ENCODE measurements around the gene CNTNAP5.

The CNTNAP5 gene

GRCh38 chr2:124683536-124684428 is 658.7 kb downstream of the CNTNAP5 start:
- H3K4me1 Mint-ChIP-seq: no peaks in the 10 kb centered on the region
- no peaks in the 10 kb centered on the region for H3K27me3 Mint-ChIP-seq
- no peak overlapping the region for H3K27ac Mint-ChIP-seq
- H3K9me3 Mint-ChIP-seq: peaks cover 27% of the 10 kb centered on the region
- H3K4me3 Mint-ChIP-seq: no peak overlapping the region
- no peaks in the 10 kb centered on the region for H3K36me3 Mint-ChIP-seq
- no peak for DNase-seq
- CTCF ChIA-PET: no interaction called here

GRCh38 chr2:124689348-124689747 is 664.3 kb downstream of the CNTNAP5 start:
- H3K9me3 Mint-ChIP-seq: peaks cover 34% of the 10 kb centered on the region
- CTCF ChIA-PET: no interaction called here

GRCh38 chr2:124692216-124692615 is 667.1 kb downstream of the CNTNAP5 start:
- no peak for DNase-seq
- H3K4me1 Mint-ChIP-seq: no peaks in the 10 kb centered on the region
- CTCF ChIA-PET: no interaction called here
- peaks cover 28% of the 10 kb centered on the region for H3K9me3 Mint-ChIP-seq
- H3K27me3 Mint-ChIP-seq: no peaks in the 10 kb centered on the region
- H3K4me3 Mint-ChIP-seq: no peak overlapping the region
- no peaks in the 10 kb centered on the region for H3K36me3 Mint-ChIP-seq
- H3K27ac Mint-ChIP-seq: no peak overlapping the region

More at GRCh38 chr2:124689348-124689747, 664.3 kb downstream of the CNTNAP5 start:
- no peaks in the 10 kb centered on the region for H3K27me3 Mint-ChIP-seq
- no peak overlapping the region for H3K27ac Mint-ChIP-seq
- no peaks in the 10 kb centered on the region for H3K36me3 Mint-ChIP-seq
- no peak overlapping the region for H3K4me3 Mint-ChIP-seq
- DNase-seq: no peak
- H3K4me1 Mint-ChIP-seq: no peaks in the 10 kb centered on the region

- CTCF ChIA-PET: no interaction called here
These were observed 667.6 kb downstream of the CNTNAP5 start for GRCh38 chr2:124692707-124693106.

GRCh38 chr2:124693156-124693555 is 668.1 kb downstream of the CNTNAP5 start:
- H3K4me1 Mint-ChIP-seq: no peaks in the 10 kb centered on the region
- H3K36me3 Mint-ChIP-seq: no peaks in the 10 kb centered on the region
- H3K27ac Mint-ChIP-seq: no peak overlapping the region
- H3K9me3 Mint-ChIP-seq: peaks cover 31% of the 10 kb centered on the region
- H3K27me3 Mint-ChIP-seq: no peaks in the 10 kb centered on the region
- CTCF ChIA-PET: no interaction called here
- no peak for DNase-seq
- no peak overlapping the region for H3K4me3 Mint-ChIP-seq

More at GRCh38 chr2:124692707-124693106, 667.6 kb downstream of the CNTNAP5 start:
- Mint-ChIP-seq H3K4me1 (no peaks in the 10 kb centered on the region), H3K9me3 (peaks cover 29% of the 10 kb centered on the region), H3K36me3 (no peaks in the 10 kb centered on the region), H3K4me3 (no peak overlapping the region), H3K27ac (no peak overlapping the region), H3K27me3 (no peaks in the 10 kb centered on the region)
- DNase-seq: no peak

GRCh38 chr2:124698979-124699565 is 674.0 kb downstream of the CNTNAP5 start:
- Mint-ChIP-seq H3K27ac (no peak overlapping the region), H3K4me3 (no peak overlapping the region), H3K9me3 (peaks cover 6% of the 10 kb centered on the region), H3K36me3 (no peaks in the 10 kb centered on the region), H3K4me1 (no peaks in the 10 kb centered on the region), H3K27me3 (no peaks in the 10 kb centered on the region)
- CTCF ChIA-PET: no interaction called here
- DNase-seq: no peak

- Mint-ChIP-seq H3K4me1 (no peaks in the 10 kb centered on the region), H3K36me3 (no peaks in the 10 kb centered on the region), H3K9me3 (peaks cover 2% of the 10 kb centered on the region), H3K4me3 (no peak overlapping the region), H3K27me3 (no peaks in the 10 kb centered on the region), H3K27ac (no peak overlapping the region)
- no peak for DNase-seq
- CTCF ChIA-PET: no interaction called here
These were observed 677.7 kb downstream of the CNTNAP5 start for GRCh38 chr2:124702777-124703176.

- Mint-ChIP-seq H3K9me3 (peaks cover 4% of the 10 kb centered on the region), H3K36me3 (no peaks in the 10 kb centered on the region), H3K27ac (no peak overlapping the region), H3K27me3 (no peaks in the 10 kb centered on the region), H3K4me3 (no peak overlapping the region), H3K4me1 (no peaks in the 10 kb centered on the region)
- DNase-seq: no peak
- CTCF ChIA-PET: no interaction called here
These were observed 679.2 kb downstream of the CNTNAP5 start for GRCh38 chr2:124704071-124704925.

- H3K27ac Mint-ChIP-seq: no peak overlapping the region
These were observed 683.6 kb downstream of the CNTNAP5 start for GRCh38 chr2:124708661-124709060.

GRCh38 chr2:124713969-124714368 is 688.9 kb downstream of the CNTNAP5 start:
- Mint-ChIP-seq H3K9me3 (peaks cover 8% of the 10 kb centered on the region), H3K27ac (no peak overlapping the region), H3K27me3 (no peaks in the 10 kb centered on the region), H3K4me3 (no peak overlapping the region), H3K36me3 (no peaks in the 10 kb centered on the region), H3K4me1 (no peaks in the 10 kb centered on the region)
- DNase-seq: no peak
- CTCF ChIA-PET: no interaction called here

More at GRCh38 chr2:124708661-124709060, 683.6 kb downstream of the CNTNAP5 start:
- Mint-ChIP-seq H3K36me3 (no peaks in the 10 kb centered on the region), H3K4me3 (no peak overlapping the region), H3K27me3 (no peaks in the 10 kb centered on the region), H3K4me1 (no peaks in the 10 kb centered on the region), H3K9me3 (peaks cover 6% of the 10 kb centered on the region)
- DNase-seq: no peak
- CTCF ChIA-PET: no interaction called here

GRCh38 chr2:124725187-124725586 is 700.1 kb downstream of the CNTNAP5 start:
- no peaks in the 10 kb centered on the region for H3K27me3 Mint-ChIP-seq
- no peak for DNase-seq
- no peak overlapping the region for H3K27ac Mint-ChIP-seq
- H3K4me3 Mint-ChIP-seq: no peak overlapping the region
- no peaks in the 10 kb centered on the region for H3K4me1 Mint-ChIP-seq
- no peaks in the 10 kb centered on the region for H3K36me3 Mint-ChIP-seq
- CTCF ChIA-PET: no interaction called here
- H3K9me3 Mint-ChIP-seq: peaks cover 3% of the 10 kb centered on the region

- DNase-seq: no peak
- no peaks in the 10 kb centered on the region for H3K27me3 Mint-ChIP-seq
- no peaks in the 10 kb centered on the region for H3K4me1 Mint-ChIP-seq
- H3K4me3 Mint-ChIP-seq: no peak overlapping the region
- H3K27ac Mint-ChIP-seq: no peak overlapping the region
- H3K9me3 Mint-ChIP-seq: peaks cover 8% of the 10 kb centered on the region
- H3K36me3 Mint-ChIP-seq: no peaks in the 10 kb centered on the region
- CTCF ChIA-PET: no interaction called here
These were observed 715.5 kb downstream of the CNTNAP5 start for GRCh38 chr2:124740636-124741035.

GRCh38 chr2:124753842-124754241 is 728.8 kb downstream of the CNTNAP5 start:
- no peak overlapping the region for H3K4me3 Mint-ChIP-seq
- CTCF ChIA-PET: no interaction called here
- H3K9me3 Mint-ChIP-seq: peaks cover 5% of the 10 kb centered on the region
- H3K36me3 Mint-ChIP-seq: no peaks in the 10 kb centered on the region
- no peak overlapping the region for H3K27ac Mint-ChIP-seq
- DNase-seq: no peak
- H3K4me1 Mint-ChIP-seq: no peaks in the 10 kb centered on the region
- no peaks in the 10 kb centered on the region for H3K27me3 Mint-ChIP-seq

GRCh38 chr2:124755386-124755785 is 730.3 kb downstream of the CNTNAP5 start:
- CTCF ChIA-PET: no interaction called here
- H3K4me3 Mint-ChIP-seq: no peak overlapping the region
- H3K27me3 Mint-ChIP-seq: no peaks in the 10 kb centered on the region
- H3K4me1 Mint-ChIP-seq: no peaks in the 10 kb centered on the region
- no peaks in the 10 kb centered on the region for H3K36me3 Mint-ChIP-seq
- peaks cover 2% of the 10 kb centered on the region for H3K9me3 Mint-ChIP-seq
- no peak for DNase-seq
- H3K27ac Mint-ChIP-seq: no peak overlapping the region

All from activated naive CD4-positive, alpha-beta T cell treated with anti-CD3 and anti-CD28 coated beads, Interleukin-2, amount 10 ng/mL, durations not matched to agents 7 days and 5 days (primary cell).